ES-I3 (cell line): ENCODE data around the gene KDF1.
A peak's percentile ranks its signal among the peaks of the same experiment; 100 is the strongest.

ENCODE experiments used
- H3K36me3 ChIP-seq: 2 replicates; pipeline ENCODE4 v1.6.1; 2013; ENCODE audit warnings: mild to moderate bottlenecking, low read length, control low read depth, moderate library complexity; ENCODE audit not compliant: insufficient read depth
- H3K4me1 ChIP-seq: 2 replicates; pipeline ENCODE4 v1.6.1; 2013; ENCODE audit warnings: mild to moderate bottlenecking, control low read depth, low read length; ENCODE audit not compliant: insufficient read depth
- H3K9ac ChIP-seq: 2 replicates; pipeline ENCODE4 v1.6.1; 2013; ENCODE audit warnings: low read depth, mild to moderate bottlenecking, low read length, moderate library complexity
- H3K9me3 ChIP-seq: 2 replicates; pipeline ENCODE4 v1.6.1; 2013; ENCODE audit warnings: mild to moderate bottlenecking, low read length, moderate library complexity; ENCODE audit not compliant: control insufficient read depth, insufficient read depth

The KDF1 gene, protein sequence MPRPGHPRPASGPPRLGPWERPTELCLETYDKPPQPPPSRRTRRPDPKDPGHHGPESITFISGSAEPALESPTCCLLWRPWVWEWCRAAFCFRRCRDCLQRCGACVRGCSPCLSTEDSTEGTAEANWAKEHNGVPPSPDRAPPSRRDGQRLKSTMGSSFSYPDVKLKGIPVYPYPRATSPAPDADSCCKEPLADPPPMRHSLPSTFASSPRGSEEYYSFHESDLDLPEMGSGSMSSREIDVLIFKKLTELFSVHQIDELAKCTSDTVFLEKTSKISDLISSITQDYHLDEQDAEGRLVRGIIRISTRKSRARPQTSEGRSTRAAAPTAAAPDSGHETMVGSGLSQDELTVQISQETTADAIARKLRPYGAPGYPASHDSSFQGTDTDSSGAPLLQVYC

DNA sequence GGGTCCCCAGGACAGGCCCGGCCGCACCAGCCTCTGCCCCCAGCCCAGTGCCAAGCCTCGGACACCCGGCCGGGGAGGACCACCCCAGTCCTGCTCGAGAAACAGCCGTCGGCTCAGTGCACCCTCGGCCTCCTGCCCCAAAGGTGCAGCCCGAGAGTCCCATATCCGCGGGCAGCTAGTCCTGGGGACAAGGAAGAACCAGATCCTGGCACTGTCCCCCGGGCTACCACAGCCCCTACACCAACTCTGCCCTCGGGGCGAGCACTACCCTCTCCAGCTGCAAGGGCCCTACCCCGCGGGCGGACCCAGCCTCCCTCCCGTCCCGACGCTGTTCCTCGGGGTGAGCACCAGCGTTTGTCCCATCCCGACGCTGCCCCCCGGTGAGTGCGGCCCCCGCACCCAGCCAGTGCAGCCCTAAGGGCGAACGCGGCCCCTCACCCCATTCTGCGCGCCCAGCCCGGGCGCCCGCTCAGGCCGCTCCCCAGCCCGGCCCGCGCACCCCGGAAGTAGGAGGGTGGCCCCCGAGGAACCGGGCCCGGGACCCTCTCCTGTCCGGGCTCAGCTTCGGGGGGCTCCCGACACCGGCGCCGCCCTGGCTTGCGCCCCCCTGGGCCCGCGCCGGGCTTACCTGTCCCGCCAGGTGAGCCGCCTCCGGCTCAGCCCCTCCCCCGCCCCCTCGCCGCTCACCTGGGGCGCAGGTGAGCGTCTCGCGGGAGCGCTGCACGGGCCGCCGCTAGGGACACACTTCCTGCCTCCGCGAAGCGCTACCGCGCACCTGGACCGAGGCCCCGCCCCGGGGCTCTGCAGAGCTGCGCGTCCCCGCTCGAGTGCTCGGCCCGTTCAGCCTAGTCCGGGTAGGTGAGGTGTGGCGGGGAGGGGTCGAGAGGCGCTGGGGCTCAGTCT lies at the start of gene KDF1:
Gene KDF1 (minus strand): TSS at position 747 of the 903 bp plus-strand sequence. CDS start 8,088 bp downstream, outside the sequence.
- Histone ChIP-seq H3K4me1 (peaks cover 3% of the 10 kb centered on the region; the same call in 1 of the 2 replicates), H3K9ac (peak within 1 kb of the TSS; percentile 71), H3K9me3 (no peaks in the 10 kb centered on the region), H3K36me3 (no peaks in the 10 kb centered on the region)

DNA sequence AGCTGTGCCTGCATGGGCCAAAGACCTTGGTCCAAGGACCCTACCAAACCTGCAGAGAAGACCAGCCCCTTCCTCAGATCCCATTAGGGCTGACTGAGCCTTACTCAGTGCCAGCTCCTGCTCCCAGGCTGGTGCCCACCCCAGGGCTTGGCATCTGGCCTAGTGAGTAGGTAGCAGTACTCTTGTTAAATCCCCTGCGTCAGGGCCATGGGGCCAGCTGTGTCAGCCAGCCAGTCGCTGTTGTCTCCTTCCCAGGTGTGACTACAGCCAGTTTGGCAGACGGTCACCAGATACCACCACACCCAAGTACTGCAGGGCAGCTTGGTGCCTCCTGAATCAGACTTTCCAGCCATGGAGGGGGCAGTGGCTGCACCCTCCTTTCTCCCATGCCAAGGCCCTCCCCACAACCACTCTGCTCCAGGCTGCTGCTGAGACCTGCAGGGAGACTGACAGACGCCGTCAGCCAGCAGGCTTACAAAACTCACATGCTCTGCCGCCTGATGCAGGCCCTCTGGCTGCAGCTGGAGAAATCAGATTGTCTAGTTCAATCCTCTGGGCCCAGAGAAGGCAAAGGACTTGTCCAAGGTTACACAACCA lies 49.4 kb upstream of the KDF1 start:
- H3K9me3 ChIP-seq = no peaks in the 10 kb centered on the region
- H3K36me3 ChIP-seq = peaks cover 18% of the 10 kb centered on the region
- peaks cover 41% of the 10 kb centered on the region for H3K4me1 ChIP-seq
- H3K9ac ChIP-seq = peak overlapping the region; percentile 34

DNA sequence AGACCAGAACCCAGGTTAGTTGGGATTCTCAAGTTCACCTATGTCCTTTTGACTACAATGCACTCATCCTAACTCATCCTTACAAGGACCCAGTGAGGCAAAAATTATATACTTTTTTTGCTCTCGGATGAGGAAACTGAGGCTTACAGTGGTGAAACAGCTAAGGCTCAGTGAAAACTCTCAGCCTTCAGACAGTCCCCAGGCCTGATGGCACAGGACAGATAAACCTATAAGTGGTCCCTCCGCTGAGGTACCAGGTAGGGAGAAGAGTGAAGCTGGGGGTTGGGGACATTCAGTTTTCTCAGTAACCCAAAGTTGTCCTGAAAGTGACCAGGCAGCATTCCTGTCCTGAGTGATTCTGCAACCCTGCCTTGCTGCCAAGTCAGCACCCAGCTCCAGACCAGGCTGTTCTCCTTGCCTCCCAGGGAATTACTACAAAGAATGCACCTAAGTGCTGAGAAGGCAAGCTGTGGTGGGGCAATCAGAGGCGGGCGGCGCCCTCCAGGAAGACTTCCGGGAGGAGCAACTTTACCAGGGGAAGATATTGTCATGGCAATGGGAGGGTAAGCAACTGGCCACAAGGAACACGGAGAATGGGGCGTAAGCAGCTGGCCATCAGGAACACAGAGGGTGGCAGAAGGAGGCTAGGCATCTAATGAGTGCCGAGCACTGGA lies 47.8 kb upstream of the KDF1 start:
- Histone ChIP-seq H3K4me1 (peaks cover 51% of the 10 kb centered on the region), H3K9me3 (no peaks in the 10 kb centered on the region), H3K9ac (peak overlapping the region; percentile 40), H3K36me3 (peaks cover 18% of the 10 kb centered on the region)

DNA sequence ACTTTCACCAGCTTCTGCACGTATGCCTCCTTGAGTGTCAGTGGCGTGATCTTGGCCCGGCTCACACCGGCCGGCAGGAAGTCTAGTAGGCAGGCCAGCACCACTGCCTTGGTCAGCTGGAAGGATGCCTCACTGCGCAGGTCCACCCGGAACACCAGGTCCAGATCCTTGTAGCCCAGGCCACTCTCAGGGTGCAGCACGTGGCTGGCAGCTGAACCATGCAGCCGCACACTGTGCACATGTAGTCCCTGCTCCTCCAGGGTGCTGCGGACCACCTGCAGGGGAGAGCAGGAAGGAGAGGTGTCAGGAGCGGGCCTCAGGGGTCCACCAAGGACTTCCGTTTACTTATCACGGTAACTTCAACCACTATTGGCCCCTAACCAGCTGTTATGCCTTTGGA lies 46.4 kb upstream of the KDF1 start:
- Histone ChIP-seq H3K4me1 (peaks cover 56% of the 10 kb centered on the region), H3K9me3 (no peaks in the 10 kb centered on the region), H3K9ac (no peak overlapping the region), H3K36me3 (peaks cover 18% of the 10 kb centered on the region)

DNA sequence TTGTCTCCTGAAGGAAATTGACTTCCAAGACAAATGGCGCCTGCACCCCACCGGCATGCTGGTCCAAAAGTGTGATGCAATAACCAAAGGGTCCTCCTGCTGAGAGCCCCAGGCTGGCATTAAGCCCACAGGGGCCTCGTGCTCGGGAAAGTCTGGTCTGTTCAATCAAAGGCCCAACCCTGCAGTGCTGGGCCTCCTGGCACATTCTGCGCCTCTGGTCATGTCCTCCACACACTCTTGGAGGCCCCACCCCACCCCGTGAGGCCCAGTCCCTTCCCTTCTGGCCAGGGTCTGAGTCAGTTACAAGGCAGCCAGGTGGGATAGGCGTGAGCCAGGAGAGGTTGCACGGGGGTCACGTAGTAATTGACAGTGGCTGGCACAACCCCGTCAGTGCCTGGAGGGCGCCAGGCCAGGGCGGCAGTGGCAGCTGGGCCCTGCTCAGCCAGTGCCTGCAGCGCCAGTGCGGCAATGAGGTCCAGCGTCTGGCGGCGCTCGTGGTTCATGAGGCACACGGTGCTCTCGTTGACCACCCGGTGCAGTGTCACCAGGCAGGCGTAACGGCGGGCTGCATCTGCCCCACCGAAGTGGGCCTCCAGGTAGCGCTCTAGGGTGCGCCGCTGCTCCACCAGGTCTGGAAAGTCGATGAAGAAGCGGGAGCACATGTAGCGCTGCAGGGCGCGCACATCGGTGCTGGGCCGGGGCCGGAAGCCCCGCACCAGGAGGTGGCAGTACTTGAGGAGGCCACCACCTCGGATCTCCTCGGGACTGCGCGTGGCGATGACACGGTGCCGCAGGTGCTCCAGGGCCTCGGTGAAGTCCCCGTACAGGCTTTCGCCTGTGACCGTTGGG lies 45.6 kb upstream of the KDF1 start:
- no peak overlapping the region for H3K9ac ChIP-seq
- peaks cover 18% of the 10 kb centered on the region for H3K36me3 ChIP-seq
- H3K4me1 ChIP-seq = peaks cover 63% of the 10 kb centered on the region

DNA sequence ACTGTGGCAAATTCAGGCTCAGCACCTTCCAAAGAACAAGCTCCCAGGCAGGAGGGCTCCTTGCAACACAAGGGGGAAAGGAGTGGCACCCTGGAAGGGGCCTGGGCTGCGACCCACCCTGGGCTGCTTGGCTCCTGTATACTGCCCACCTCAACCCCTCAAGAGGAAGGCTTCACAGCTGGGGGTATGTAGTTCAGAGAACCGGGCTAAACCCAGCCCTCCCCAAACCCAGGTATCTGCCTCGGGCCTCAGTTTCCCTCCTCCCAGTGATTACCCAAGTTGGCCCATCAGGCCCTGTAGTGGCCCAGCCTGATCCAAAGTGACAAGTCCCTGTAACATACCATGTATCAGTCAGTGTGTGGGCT lies 44.9 kb upstream of the KDF1 start:
- H3K9me3 ChIP-seq = no peaks in the 10 kb centered on the region
- H3K4me1 ChIP-seq = peaks cover 70% of the 10 kb centered on the region
- peaks cover 18% of the 10 kb centered on the region for H3K36me3 ChIP-seq
- H3K9ac ChIP-seq = no peak overlapping the region

More for the DNA sequence above, 45.6 kb upstream of the KDF1 start:
- H3K9me3 ChIP-seq = no peaks in the 10 kb centered on the region

DNA sequence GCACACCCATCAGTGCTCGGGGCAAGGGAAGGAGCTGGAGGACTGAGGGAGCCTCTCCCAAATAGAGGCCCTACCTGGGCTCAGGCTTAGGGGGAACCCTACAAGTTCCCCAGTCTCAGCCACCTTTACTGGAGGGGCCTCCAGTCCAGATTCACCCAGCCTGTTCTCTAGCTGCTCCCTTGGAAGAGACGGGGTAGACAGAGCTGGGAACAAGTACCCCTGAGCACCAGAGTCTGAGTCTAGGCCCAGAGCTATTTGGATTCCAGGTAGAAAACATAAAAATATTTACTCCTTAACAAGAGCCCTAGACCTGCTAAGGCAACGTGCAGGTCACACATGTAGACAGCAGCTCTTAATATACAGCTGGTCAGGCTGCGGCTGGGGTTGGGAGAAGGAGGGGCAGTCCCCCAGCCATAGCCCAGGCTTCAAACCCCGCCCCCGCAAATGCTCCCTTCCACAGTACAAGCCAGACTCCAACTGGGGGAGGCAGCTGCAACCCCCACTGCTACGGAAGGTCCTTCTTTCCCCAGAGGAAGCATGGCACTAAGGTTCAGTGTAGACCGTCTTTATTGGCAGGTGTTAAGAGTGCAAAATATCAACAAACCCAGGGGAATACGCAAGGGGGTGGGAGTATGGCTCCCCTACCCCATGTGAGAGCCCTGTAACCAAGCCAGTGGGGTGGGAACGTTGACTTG lies 44.4 kb upstream of the KDF1 start:
- H3K9me3 ChIP-seq = no peaks in the 10 kb centered on the region
- H3K9ac ChIP-seq = no peak overlapping the region
- peaks cover 18% of the 10 kb centered on the region for H3K36me3 ChIP-seq
- peaks cover 70% of the 10 kb centered on the region for H3K4me1 ChIP-seq

DNA sequence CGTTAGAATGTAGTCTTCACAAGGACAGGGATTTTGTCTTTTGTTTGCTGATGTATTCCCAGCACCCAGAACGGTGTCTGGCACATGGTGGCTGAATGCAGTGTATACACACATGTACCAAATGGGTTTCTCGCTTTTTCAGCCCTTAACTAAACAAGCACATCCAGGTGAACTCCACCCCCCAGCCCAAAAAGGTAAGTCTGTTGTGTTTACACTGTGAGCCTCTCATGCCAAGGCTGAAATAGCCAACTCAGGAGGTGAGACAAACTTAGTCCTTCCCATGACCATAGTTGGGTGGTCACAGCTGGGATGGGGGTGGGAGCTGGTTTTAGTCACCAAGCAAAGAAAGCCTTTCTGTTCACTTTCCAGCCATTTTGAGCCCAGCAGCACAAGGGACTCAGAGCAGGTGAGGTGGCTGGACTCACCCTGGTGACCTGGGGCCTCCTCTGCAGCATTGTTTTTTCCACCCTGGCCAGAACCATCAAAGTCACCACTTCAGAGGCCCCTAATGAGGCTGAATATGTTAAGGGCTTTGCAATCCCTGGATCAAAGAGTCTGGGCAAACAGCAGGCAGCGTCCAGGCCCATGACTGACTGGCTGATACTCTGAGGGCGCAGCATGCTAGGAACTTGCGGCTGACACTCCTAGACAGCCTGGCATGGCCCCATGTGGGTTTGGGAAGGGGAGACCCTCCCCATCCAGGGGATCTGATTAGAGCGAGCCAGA lies 43.6 kb upstream of the KDF1 start:
- no peaks in the 10 kb centered on the region for H3K9me3 ChIP-seq
- H3K9ac ChIP-seq = no peak overlapping the region
- peaks cover 18% of the 10 kb centered on the region for H3K36me3 ChIP-seq
- peaks cover 63% of the 10 kb centered on the region for H3K4me1 ChIP-seq

DNA sequence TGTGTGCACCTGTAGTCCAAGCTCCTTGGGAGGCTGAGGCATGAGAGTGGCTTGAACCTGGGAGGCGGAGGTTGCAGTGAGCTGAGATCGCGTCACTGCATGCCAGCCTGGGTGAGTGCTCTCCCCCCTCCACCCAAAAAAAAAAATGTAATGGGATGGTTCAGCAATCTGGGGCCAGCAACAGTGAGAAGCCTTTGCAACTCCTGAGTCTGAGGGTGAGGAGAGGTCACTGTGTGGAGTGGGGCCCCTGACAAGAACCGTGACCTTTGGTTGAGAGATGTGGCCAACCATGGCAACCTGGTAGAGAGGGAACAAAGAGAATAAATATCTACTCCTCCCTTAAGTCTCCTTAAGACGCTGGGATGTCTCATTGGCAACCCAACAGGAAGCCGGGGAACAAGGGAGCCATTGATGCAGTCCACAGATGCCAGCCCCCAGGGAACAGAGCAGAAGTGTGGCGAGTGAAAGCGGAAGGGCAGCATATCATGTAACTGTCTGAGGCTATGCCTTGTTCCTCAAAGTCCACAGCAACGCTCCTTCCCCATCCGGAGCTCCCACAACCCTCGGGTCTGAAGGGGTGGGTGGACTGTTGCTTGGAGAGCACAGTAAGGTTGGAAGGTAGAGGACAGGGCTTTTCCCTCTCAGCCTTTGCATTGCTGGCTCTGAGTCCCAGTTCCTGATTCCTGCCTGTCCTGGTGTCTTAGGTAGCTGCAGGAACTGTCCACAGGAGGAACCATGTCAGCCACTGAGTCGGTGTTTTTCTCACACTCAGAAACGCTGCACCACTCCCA lies 41.5 kb upstream of the KDF1 start:
- H3K9me3 ChIP-seq = no peaks in the 10 kb centered on the region
- H3K9ac ChIP-seq = no peak overlapping the region
- peaks cover 63% of the 10 kb centered on the region for H3K4me1 ChIP-seq
- H3K36me3 ChIP-seq = peaks cover 18% of the 10 kb centered on the region

DNA sequence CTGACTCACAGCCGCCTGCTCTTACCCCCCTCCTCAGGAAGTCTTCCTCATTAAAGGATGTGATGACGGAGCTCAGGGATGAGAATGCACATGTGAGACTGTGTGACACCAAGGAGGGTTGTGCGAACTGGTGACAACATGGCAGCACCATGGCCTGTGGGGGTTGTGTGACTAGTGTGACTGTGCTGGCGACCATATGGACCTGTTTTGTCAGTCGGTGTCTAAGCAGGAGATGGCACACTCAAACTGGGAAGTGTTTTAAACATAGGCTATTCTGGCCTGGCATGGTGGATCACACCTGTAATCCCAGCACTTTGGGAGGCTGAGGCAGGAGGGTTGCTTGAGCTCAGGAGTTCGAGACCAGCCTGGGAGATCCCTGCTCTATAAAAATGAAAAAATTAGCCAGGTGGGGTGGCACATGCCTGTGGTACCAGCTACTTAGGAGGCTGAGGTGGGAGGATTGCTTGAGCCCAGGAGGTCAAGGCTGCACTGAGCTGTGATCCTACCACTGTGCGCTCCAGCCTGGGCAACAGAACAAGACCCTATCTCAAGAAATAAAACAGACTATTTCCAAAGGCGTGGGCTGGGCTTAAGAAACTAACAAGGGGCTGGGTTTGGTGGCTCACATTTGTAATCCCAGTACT lies 40.7 kb upstream of the KDF1 start:
- peaks cover 64% of the 10 kb centered on the region for H3K4me1 ChIP-seq
- no peaks in the 10 kb centered on the region for H3K9me3 ChIP-seq
- no peak overlapping the region; the same call in 1 of the 2 replicates for H3K9ac ChIP-seq
- peaks cover 11% of the 10 kb centered on the region for H3K36me3 ChIP-seq

DNA sequence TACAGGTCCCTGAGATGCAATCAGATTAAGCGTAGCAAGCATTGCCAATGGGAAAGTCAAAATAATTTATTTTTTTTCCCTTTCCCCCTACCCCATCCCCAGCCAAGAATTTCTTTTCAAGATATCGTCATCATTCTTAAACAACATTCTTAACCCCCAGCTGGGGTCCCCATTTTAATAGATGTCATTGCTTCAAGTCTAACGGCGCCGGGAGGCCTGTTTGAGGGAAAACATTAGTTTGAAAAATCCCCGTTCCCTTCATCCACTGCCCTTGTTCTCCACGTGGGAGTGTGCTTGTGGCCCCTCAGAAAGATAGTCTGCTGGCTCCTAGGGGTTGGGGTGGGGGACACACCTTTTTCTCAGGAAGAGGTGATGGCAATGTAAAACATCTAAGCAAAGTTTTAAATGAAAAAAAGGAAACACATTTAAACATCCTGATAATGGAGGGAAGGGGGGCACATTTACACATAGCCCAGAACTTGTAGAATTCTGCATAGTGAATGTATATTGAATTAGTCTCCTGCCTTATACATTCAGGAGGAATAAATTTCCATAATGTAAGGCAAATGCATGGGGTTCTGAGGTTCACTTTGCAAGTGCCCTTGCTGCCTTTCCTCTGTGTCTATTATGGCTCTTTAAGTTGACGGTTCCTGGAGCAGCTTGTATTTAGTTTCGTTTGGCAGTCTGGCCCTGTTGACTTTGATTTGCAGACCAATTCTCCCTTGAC lies 40.0 kb upstream of the KDF1 start:
- Histone ChIP-seq H3K4me1 (peaks cover 61% of the 10 kb centered on the region), H3K36me3 (peaks cover 5% of the 10 kb centered on the region), H3K9ac (peak overlapping the region; percentile 17; the same call in 1 of the 2 replicates), H3K9me3 (no peaks in the 10 kb centered on the region)
